H9 (cell line): ENCODE measurements around the gene NPTX2. TPM values are rescaled to one million over a fixed set of nuclear protein-coding genes. Genes with fewer than 3 reads are reported as not detected.

Source experiments
- DNase-seq: peaks from one replicate; pipeline ENCODE4 v3.0.0-alpha.2; 2017
- H2AFZ ChIP-seq: one replicate; pipeline ENCODE4 v1.6.1; 2013; ENCODE audit warnings: mild to moderate bottlenecking, low read length, control low read depth, moderate library complexity
- H2AK5ac ChIP-seq: 2 replicates; pipeline ENCODE4 v1.6.1; 2013; ENCODE audit warnings: low read length, control low read depth, mixed read lengths; ENCODE audit not compliant: insufficient read length
- H2BK120ac ChIP-seq: one replicate; pipeline ENCODE4 v1.6.1; 2013; ENCODE audit warnings: low read depth, mild to moderate bottlenecking, low read length, control low read depth, inconsistent platforms; ENCODE audit not compliant: poor library complexity, severe bottlenecking
- H2BK12ac ChIP-seq: 2 replicates; pipeline ENCODE4 v1.6.1; 2013; ENCODE audit warnings: low read length, control low read depth, mixed read lengths, low read depth; ENCODE audit not compliant: insufficient read length
- H2BK15ac ChIP-seq: 2 replicates; pipeline ENCODE4 v1.6.1; 2013; ENCODE audit warnings: low read depth, low read length, control low read depth
- H2BK20ac ChIP-seq: one replicate; pipeline ENCODE4 v1.6.1; 2013; ENCODE audit warnings: low read depth, mild to moderate bottlenecking, low read length, control low read depth, inconsistent platforms; ENCODE audit not compliant: poor library complexity, severe bottlenecking
- H2BK5ac ChIP-seq: 2 replicates; pipeline ENCODE4 v1.6.1; 2013; ENCODE audit warnings: low read length, control low read depth, mixed read lengths; ENCODE audit not compliant: insufficient read length
- H3K14ac ChIP-seq: 2 replicates; pipeline ENCODE4 v1.6.1; 2013; ENCODE audit warnings: low read length, control low read depth; ENCODE audit not compliant: insufficient read depth
- H3K18ac ChIP-seq: 2 replicates; pipeline ENCODE4 v1.6.1; 2013; ENCODE audit warnings: low read depth, mild to moderate bottlenecking, mixed read lengths, low read length, control low read depth; ENCODE audit not compliant: insufficient read length
- H3K23ac ChIP-seq: 2 replicates; pipeline ENCODE4 v1.6.1; 2013; ENCODE audit warnings: low read length, control low read depth, mixed read lengths, low read depth; ENCODE audit not compliant: insufficient read length
- H3K23me2 ChIP-seq: 2 replicates; pipeline ENCODE4 v1.6.1; 2013; ENCODE audit warnings: low read depth, mild to moderate bottlenecking, mixed read lengths, low read length, control low read depth; ENCODE audit not compliant: insufficient read length, poor library complexity, severe bottlenecking
- H3K27ac ChIP-seq: 2 replicates; pipeline ENCODE4 v1.5.1; 2013; ENCODE audit warnings: low read length, control low read depth, mixed read lengths, low read depth; ENCODE audit not compliant: insufficient read length
- H3K27me3 ChIP-seq: 2 replicates; pipeline ENCODE4 v1.6.1; 2013; ENCODE audit warnings: low read length, control low read depth, inconsistent platforms; ENCODE audit not compliant: insufficient read depth
- H3K4ac ChIP-seq: 2 replicates; pipeline ENCODE4 v1.6.1; 2013; ENCODE audit warnings: low read depth, mild to moderate bottlenecking, control low read depth, inconsistent platforms, low read length, moderate library complexity
- H3K4me1 ChIP-seq: 2 replicates; pipeline ENCODE4 v1.6.1; 2013; ENCODE audit warnings: low read length, control low read depth, inconsistent platforms; ENCODE audit not compliant: insufficient read depth
- H3K4me2 ChIP-seq: 2 replicates; pipeline ENCODE4 v1.6.1; 2013; ENCODE audit warnings: low read length, control low read depth, mixed read lengths; ENCODE audit not compliant: insufficient read length, insufficient read depth
- H3K56ac ChIP-seq: 2 replicates; pipeline ENCODE4 v1.6.1; 2013; ENCODE audit warnings: low read depth, mild to moderate bottlenecking, mixed read lengths, low read length, control low read depth; ENCODE audit not compliant: insufficient read length
- H3K79me1 ChIP-seq: 2 replicates; pipeline ENCODE4 v1.6.1; 2013; ENCODE audit warnings: low read depth, mild to moderate bottlenecking, moderate library complexity, low read length, control low read depth, inconsistent platforms; ENCODE audit not compliant: insufficient read depth, poor library complexity, severe bottlenecking
- H3K79me2 ChIP-seq: 2 replicates; pipeline ENCODE4 v1.6.1; 2013; ENCODE audit warnings: low read length, control low read depth, inconsistent platforms; ENCODE audit not compliant: insufficient read depth
- H3K9ac ChIP-seq: 2 replicates; pipeline ENCODE4 v1.6.1; 2013; ENCODE audit warnings: low read length, control low read depth, mixed read lengths; ENCODE audit not compliant: insufficient read length; ENCODE audit errors: extremely low read depth
- H3K9me3 ChIP-seq: one replicate; pipeline ENCODE4 v1.6.1; 2013; ENCODE audit warnings: low read depth, low read length, inconsistent platforms; ENCODE audit not compliant: control insufficient read depth
- H3T11ph ChIP-seq: one replicate; pipeline ENCODE4 v1.6.1; 2013; ENCODE audit warnings: mild to moderate bottlenecking, low read length, control low read depth, inconsistent platforms
- H4K20me1 ChIP-seq: one replicate; pipeline ENCODE4 v1.6.1; 2013; ENCODE audit not compliant: control insufficient read depth, insufficient read length, insufficient read depth
- H4K5ac ChIP-seq: 2 replicates; pipeline ENCODE4 v1.6.1; 2013; ENCODE audit warnings: low read depth, mild to moderate bottlenecking, mixed read lengths, low read length, control low read depth; ENCODE audit not compliant: insufficient read length
- H4K8ac ChIP-seq: replicated peaks from 2 replicates; pipeline ENCODE4 v1.6.1; 2013; ENCODE audit warnings: low read length, control low read depth, mixed read lengths, low read depth; ENCODE audit not compliant: insufficient read length
- H4K91ac ChIP-seq: 2 replicates; pipeline ENCODE4 v1.6.1; 2013; ENCODE audit warnings: low read depth, mild to moderate bottlenecking, moderate library complexity, mixed read lengths, low read length, control low read depth; ENCODE audit not compliant: insufficient read length
- H3K27ac Mint-ChIP-seq, 3 experiments: 2 replicates in 2 of 3; 3 replicates in 1 of 3; pipeline ENCODE4 v1.8.0; 2020 to 2021; ENCODE audit warnings: mixed read lengths in 3 of 3, mild to moderate bottlenecking in 1 of 3, moderate library complexity in 1 of 3
- H3K27me3 Mint-ChIP-seq: 2 replicates; pipeline ENCODE4 v1.8.0; 2021; ENCODE audit warnings: low read depth, mild to moderate bottlenecking, moderate library complexity, mixed read lengths
- H3K36me3 Mint-ChIP-seq, 3 experiments: 2 replicates in 2 of 3; 3 replicates in 1 of 3; pipeline ENCODE4 v1.8.0; 2020 to 2021; ENCODE audit warnings: low read depth in 3 of 3, mixed read lengths in 3 of 3; ENCODE audit not compliant: insufficient read depth in 1 of 3
- H3K4me1 Mint-ChIP-seq, 2 experiments: 2 replicates each; pipeline ENCODE4 v1.8.0; 2020; ENCODE audit warnings: mixed read lengths in 2 of 2
- H3K4me3 Mint-ChIP-seq, 2 experiments: 2 replicates in 1 of 2; 3 replicates in 1 of 2; pipeline ENCODE4 v1.8.0; 2020 to 2021; ENCODE audit warnings: mild to moderate bottlenecking in 2 of 2, mixed read lengths in 2 of 2, moderate library complexity in 1 of 2
- H3K9me3 Mint-ChIP-seq, 2 experiments: 2 replicates in 1 of 2; 3 replicates in 1 of 2; pipeline ENCODE4 v1.8.0; 2020; ENCODE audit warnings: mild to moderate bottlenecking in 2 of 2, mixed read lengths in 2 of 2, moderate library complexity in 1 of 2
- WGBS: extraction: QIAGEN DNeasy Blood & Tissue Kit; methylation state at CpG from one replicate; pipeline ENCODE4 v1.1.7; 2013; ENCODE audit warnings: missing lambda C conversion rate, low lambda C conversion rate, mixed read lengths; ENCODE audit not compliant: insufficient read length; ENCODE audit errors: extremely low coverage; 5-methylcytosine and 5-hydroxymethylcytosine counted together
- total RNA-seq: library from RNA; stranded (reverse); gene quantifications from 2 replicates; pipeline ENCODE4 v1.2.1, GENCODE V29; 2021
- TF ChIP-seq, protein P1 (sequence below): fragments of 200-600 bp; sonication (generic); conservative IDR thresholded peaks from 3 replicates; pipeline ENCODE4 v1.8.0; 2021; ENCODE audit warnings: antibody characterized with exemption, mild to moderate bottlenecking

The NPTX2 gene
- total RNA-seq, 1 experiment from 2014 or later: 8.4 TPM

DNA sequence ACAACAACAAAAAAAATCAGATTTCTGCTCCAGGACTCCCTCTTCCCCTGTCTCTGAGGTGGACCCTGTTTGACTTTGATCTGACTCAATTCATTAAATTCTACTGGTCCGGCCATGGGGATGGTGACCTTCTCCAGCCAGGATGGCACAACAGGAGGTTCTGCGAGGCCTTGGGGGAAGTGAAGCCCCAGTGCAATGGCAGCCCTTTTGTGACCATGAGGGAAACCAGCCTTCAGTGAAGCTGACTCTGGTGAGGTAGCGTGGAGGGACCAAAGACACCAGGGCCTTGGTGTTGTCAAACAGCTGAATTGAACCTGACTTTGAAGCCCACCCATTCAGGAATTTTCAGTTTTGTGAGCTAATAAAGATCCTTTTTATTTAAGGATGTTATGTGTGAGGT lies 44.5 kb downstream of the NPTX2 start:
- Histone ChIP-seq H3K27me3 (no peaks in the 10 kb centered on the region; the same call in 1 of the 2 replicates), H3K56ac (no peak overlapping the region), H3K4ac (no peak overlapping the region), H3K4me2 (no peak overlapping the region), H3K14ac (no peak overlapping the region), H2AK5ac (no peak overlapping the region), H2AFZ (no peak overlapping the region), H4K91ac (no peak overlapping the region), H3K23ac (no peak overlapping the region), H4K8ac (no peak overlapping the region), H3K4me1 (no peaks in the 10 kb centered on the region), H4K5ac (no peak overlapping the region), H4K20me1 (no peaks in the 10 kb centered on the region), H2BK20ac (no peak overlapping the region), H3K18ac (no peak overlapping the region), H2BK12ac (no peak overlapping the region), H2BK15ac (no peak overlapping the region), H3T11ph (no peak overlapping the region), H3K27ac (no peak overlapping the region), H2BK120ac (no peak overlapping the region), H2BK5ac (no peak overlapping the region), H3K9me3 (no peaks in the 10 kb centered on the region), H3K23me2 (no peaks in the 10 kb centered on the region), H3K9ac (no peak overlapping the region), H3K79me1 (no peaks in the 10 kb centered on the region), H3K79me2 (no peaks in the 10 kb centered on the region)
- TF ChIP-seq, protein P1, sequence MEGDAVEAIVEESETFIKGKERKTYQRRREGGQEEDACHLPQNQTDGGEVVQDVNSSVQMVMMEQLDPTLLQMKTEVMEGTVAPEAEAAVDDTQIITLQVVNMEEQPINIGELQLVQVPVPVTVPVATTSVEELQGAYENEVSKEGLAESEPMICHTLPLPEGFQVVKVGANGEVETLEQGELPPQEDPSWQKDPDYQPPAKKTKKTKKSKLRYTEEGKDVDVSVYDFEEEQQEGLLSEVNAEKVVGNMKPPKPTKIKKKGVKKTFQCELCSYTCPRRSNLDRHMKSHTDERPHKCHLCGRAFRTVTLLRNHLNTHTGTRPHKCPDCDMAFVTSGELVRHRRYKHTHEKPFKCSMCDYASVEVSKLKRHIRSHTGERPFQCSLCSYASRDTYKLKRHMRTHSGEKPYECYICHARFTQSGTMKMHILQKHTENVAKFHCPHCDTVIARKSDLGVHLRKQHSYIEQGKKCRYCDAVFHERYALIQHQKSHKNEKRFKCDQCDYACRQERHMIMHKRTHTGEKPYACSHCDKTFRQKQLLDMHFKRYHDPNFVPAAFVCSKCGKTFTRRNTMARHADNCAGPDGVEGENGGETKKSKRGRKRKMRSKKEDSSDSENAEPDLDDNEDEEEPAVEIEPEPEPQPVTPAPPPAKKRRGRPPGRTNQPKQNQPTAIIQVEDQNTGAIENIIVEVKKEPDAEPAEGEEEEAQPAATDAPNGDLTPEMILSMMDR: no peak
- DNase-seq: no peak
- peaks cover 0 to 4% of the 10 kb centered on the region in 2 experiments; a peak in 1 of 4 replicates for H3K4me1 Mint-ChIP-seq
- H3K4me3 Mint-ChIP-seq: no peak overlapping the region
- H3K27ac Mint-ChIP-seq: no peak overlapping the region
- no peaks in the 10 kb centered on the region; a peak in 1 of 7 replicates for H3K36me3 Mint-ChIP-seq
- WGBS: no CpG with 5 or more reads among the region's 3 CpGs
- H3K27me3 Mint-ChIP-seq: peaks cover 71% of the 10 kb centered on the region
- H3K9me3 Mint-ChIP-seq: no peaks in the 10 kb centered on the region; a peak in 1 of 5 replicates
